CD14-positive monocyte (primary cell): Measurements from ENCODE around the gene FKBP10. TPM values are rescaled to one million over a fixed set of nuclear protein-coding genes. Genes with fewer than 3 reads are reported as not detected.
"Not testable (repeated sequence)": the region's sequence is repeated elsewhere in the genome, so short reads cannot be mapped to it uniquely, and the experiment has no call there.

Source experiments
- DNase-seq, 3 donors: peaks; one replicate each; pipeline ENCODE4 v3.0.0-alpha.2; 2011 to 2022
- H2AFZ ChIP-seq: 2 replicates; pipeline ENCODE4 v1.6.0; 2012; ENCODE audit warnings: mild to moderate bottlenecking, low read depth, low read length, inconsistent platforms; ENCODE audit not compliant: insufficient read depth, poor library complexity, severe bottlenecking
- H3K27ac ChIP-seq, 2 donors: 1 replicate in 1 of 2; 2 replicates in 1 of 2; pipeline ENCODE4 v1.5.1; 2012 to 2013; ENCODE audit warnings: low read length in 2 of 2, control low read depth in 1 of 2, inconsistent platforms in 1 of 2, low read depth in 1 of 2, mild to moderate bottlenecking in 1 of 2
- H3K27me3 ChIP-seq, 2 donors: one replicate each; pipeline versions ENCODE4 v1.6.0 to v1.6.1; 2011 to 2013; ENCODE audit warnings: low read length in 2 of 2; ENCODE audit not compliant: control insufficient read depth in 2 of 2, insufficient read depth in 2 of 2
- H3K36me3 ChIP-seq, 2 donors: replicated peaks in 1 of 2; 1 replicate in 1 of 2; 2 replicates in 1 of 2; pipeline versions ENCODE4 v1.5.1 to v1.6.1; 2012 to 2013; ENCODE audit warnings: low read length in 2 of 2, control low read depth in 1 of 2, inconsistent platforms in 1 of 2, mild to moderate bottlenecking in 1 of 2; ENCODE audit not compliant: insufficient read depth in 2 of 2, control insufficient read depth in 1 of 2
- H3K4me1 ChIP-seq, 2 donors: 1 replicate in 1 of 2; 2 replicates in 1 of 2; pipeline versions ENCODE4 v1.5.1 to v1.6.1; 2012 to 2013; ENCODE audit warnings: low read length in 2 of 2, control low read depth in 1 of 2, inconsistent platforms in 1 of 2, mild to moderate bottlenecking in 1 of 2, moderate library complexity in 1 of 2; ENCODE audit not compliant: insufficient read depth in 2 of 2, control insufficient read depth in 1 of 2
- H3K4me2 ChIP-seq: replicated peaks from 2 replicates; pipeline ENCODE3; 2012; ENCODE audit warnings: low read length, moderate library complexity, mild to moderate bottlenecking; ENCODE audit not compliant: poor library complexity, severe bottlenecking; ENCODE audit errors: extremely low read depth
- H3K4me3 ChIP-seq, 3 experiments: fragments of 200-600 bp in 1 of 3; sonication (generic) in 1 of 3; replicated peaks in 1 of 3; 1 replicate in 2 of 3; 2 replicates in 1 of 3; pipeline ENCODE4 v1.5.1; 2011 to 2013; ENCODE audit warnings: low read length in 3 of 3, mild to moderate bottlenecking in 3 of 3, control low read depth in 2 of 3, low read depth in 2 of 3, inconsistent platforms in 1 of 3, moderate library complexity in 1 of 3
- H3K79me2 ChIP-seq: 2 replicates; pipeline ENCODE4 v1.6.0; 2012; ENCODE audit warnings: mild to moderate bottlenecking, control low read depth, inconsistent platforms, low read length, moderate library complexity; ENCODE audit not compliant: insufficient read depth
- H3K9ac ChIP-seq: 2 replicates; pipeline ENCODE4 v1.6.0; 2017; ENCODE audit warnings: low read length, mild to moderate bottlenecking; ENCODE audit not compliant: insufficient read depth, poor library complexity, severe bottlenecking
- H3K9me3 ChIP-seq, 2 donors: replicated peaks in 1 of 2; 1 replicate in 1 of 2; 2 replicates in 1 of 2; pipeline versions ENCODE4 v1.5.1 to v1.6.1; 2012 to 2013; ENCODE audit warnings: low read length in 2 of 2, control low read depth in 1 of 2; ENCODE audit not compliant: control insufficient read depth in 1 of 2, insufficient read depth in 1 of 2
- H4K20me1 ChIP-seq: 2 replicates; pipeline ENCODE4 v1.6.0; 2012; ENCODE audit warnings: mild to moderate bottlenecking, low read length, control low read depth, moderate library complexity; ENCODE audit not compliant: insufficient read depth
- H3K27ac Mint-ChIP-seq, 7 donors: one replicate each; pipeline ENCODE4 v1.8.0; 2020; ENCODE audit warnings: mild to moderate bottlenecking in 7 of 7, mixed read lengths in 7 of 7, moderate library complexity in 6 of 7, inconsistent platforms in 2 of 7
- H3K27me3 Mint-ChIP-seq, 3 donors: one replicate each; pipeline ENCODE4 v1.8.0; 2021 to 2022; ENCODE audit warnings: low read depth in 3 of 3, mild to moderate bottlenecking in 3 of 3, mixed read lengths in 3 of 3, moderate library complexity in 3 of 3, inconsistent platforms in 1 of 3
- H3K36me3 Mint-ChIP-seq, 2 donors: one replicate each; pipeline ENCODE4 v1.8.0; 2020; ENCODE audit warnings: mixed read lengths in 2 of 2, inconsistent platforms in 1 of 2, mild to moderate bottlenecking in 1 of 2
- H3K4me1 Mint-ChIP-seq: one replicate; pipeline ENCODE4 v1.8.0; 2020; ENCODE audit warnings: mild to moderate bottlenecking, mixed read lengths
- H3K4me3 Mint-ChIP-seq, 2 donors: one replicate each; pipeline ENCODE4 v1.8.0; 2020; ENCODE audit warnings: mild to moderate bottlenecking in 2 of 2, mixed read lengths in 2 of 2, moderate library complexity in 1 of 2
- H3K9me3 Mint-ChIP-seq, 7 donors: one replicate each; pipeline ENCODE4 v1.8.0; 2020 to 2022; ENCODE audit warnings: mixed read lengths in 7 of 7, mild to moderate bottlenecking in 6 of 7, moderate library complexity in 6 of 7, inconsistent platforms in 2 of 7
- WGBS: methylation state at CpG from one replicate; pipeline ENCODE4 v1.1.5; 2013; ENCODE audit warnings: missing lambda C conversion rate; ENCODE audit not compliant: insufficient coverage; 5-methylcytosine and 5-hydroxymethylcytosine counted together
- intact Hi-C, 2 donors: fragments of 100-400 bp; cut with micrococcal nuclease; formaldehyde crosslinking; loops; one replicate each; pipeline versions ENCODE4 v1.15.0 to v1.15.1; 2023
- polyA plus RNA-seq, 3 donors: library from polyadenylated mRNA; depleted of rRNA in 1 of 3; unstranded in 2 of 3; stranded (reverse) in 1 of 3; fragments of 300-500 nt in 2 of 3; fragments of >200 nt in 1 of 3; fragmentation: Illumina TruSeq in 2 of 3; gene quantifications; 1 replicate in 2 of 3; 2 replicates in 1 of 3; pipeline ENCODE4 v1.2.3, GENCODE V29; 2012 to 2021
- TF ChIP-seq, protein P1 (sequence below): fragments of 200-600 bp; IDR thresholded peaks from one replicate; pipeline ENCODE4 v1.8.0; 2022; ENCODE audit warnings: antibody characterized with exemption, mild to moderate bottlenecking

Gene FKBP10
- polyA plus RNA-seq, 3 donors = not detected

GRCh38 chr17:41840781-41841180 is 28.0 kb downstream of the FKBP10 start:
- H3K27ac Mint-ChIP-seq, H3K36me3 ChIP-seq, H2AFZ ChIP-seq, H3K4me1 Mint-ChIP-seq, H3K9me3 Mint-ChIP-seq, DNase-seq, H3K4me3 Mint-ChIP-seq, H3K9ac ChIP-seq, H3K4me3 ChIP-seq, H3K27me3 ChIP-seq, H3K4me1 ChIP-seq, H3K27ac ChIP-seq, intact Hi-C loops, H3K9me3 ChIP-seq, H3K36me3 Mint-ChIP-seq, H4K20me1 ChIP-seq, H3K79me2 ChIP-seq, H3K4me2 ChIP-seq: not testable (repeated sequence)
- peaks cover 18 to 25% (median 21%) of the 10 kb centered on the region in 3 donors for H3K27me3 Mint-ChIP-seq
- 35% methylated on average over 4 of the region's 6 CpGs for WGBS

DNA sequence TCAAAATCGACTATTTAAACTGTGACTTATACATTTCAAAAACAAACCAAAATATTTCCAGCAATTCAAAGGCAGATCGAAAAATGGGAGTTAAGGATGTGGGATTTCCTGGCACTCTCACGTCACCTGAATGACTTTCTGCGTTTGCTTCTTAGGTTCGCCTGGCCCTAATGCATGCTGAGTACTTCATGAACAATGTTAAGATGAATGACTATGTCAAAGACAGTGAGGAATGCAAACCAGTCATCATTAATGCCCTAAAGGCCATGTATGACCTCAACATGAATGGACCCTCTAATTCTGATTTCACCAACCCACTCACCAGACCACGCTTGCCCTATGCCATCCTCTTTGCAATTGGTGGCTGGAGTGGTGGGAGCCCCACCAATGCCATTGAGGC is 32.2 kb downstream of the FKBP10 start:
- Histone ChIP-seq H3K27ac (no peak overlapping the region), H3K9me3 (no peaks in the 10 kb centered on the region), H3K9ac (no peak overlapping the region), H2AFZ (no peak overlapping the region), H4K20me1 (peaks cover 8% of the 10 kb centered on the region), H3K79me2 (peaks cover 18% of the 10 kb centered on the region), H3K36me3 (peaks cover 0 to 19% of the 10 kb centered on the region in 2 donors), H3K4me1 (no peaks in the 10 kb centered on the region), H3K4me3 (no peak overlapping the region), H3K27me3 (no peaks in the 10 kb centered on the region), H3K4me2 (no peak overlapping the region)
- peaks cover 0 to 3% (median 0%) of the 10 kb centered on the region in 3 donors for H3K27me3 Mint-ChIP-seq
- WGBS = 92% methylated on average over 4 of the region's 6 CpGs
- TF ChIP-seq, protein P1, sequence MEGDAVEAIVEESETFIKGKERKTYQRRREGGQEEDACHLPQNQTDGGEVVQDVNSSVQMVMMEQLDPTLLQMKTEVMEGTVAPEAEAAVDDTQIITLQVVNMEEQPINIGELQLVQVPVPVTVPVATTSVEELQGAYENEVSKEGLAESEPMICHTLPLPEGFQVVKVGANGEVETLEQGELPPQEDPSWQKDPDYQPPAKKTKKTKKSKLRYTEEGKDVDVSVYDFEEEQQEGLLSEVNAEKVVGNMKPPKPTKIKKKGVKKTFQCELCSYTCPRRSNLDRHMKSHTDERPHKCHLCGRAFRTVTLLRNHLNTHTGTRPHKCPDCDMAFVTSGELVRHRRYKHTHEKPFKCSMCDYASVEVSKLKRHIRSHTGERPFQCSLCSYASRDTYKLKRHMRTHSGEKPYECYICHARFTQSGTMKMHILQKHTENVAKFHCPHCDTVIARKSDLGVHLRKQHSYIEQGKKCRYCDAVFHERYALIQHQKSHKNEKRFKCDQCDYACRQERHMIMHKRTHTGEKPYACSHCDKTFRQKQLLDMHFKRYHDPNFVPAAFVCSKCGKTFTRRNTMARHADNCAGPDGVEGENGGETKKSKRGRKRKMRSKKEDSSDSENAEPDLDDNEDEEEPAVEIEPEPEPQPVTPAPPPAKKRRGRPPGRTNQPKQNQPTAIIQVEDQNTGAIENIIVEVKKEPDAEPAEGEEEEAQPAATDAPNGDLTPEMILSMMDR = no peak
- no peak overlapping the region for H3K4me3 Mint-ChIP-seq
- peaks cover 9% of the 10 kb centered on the region for H3K4me1 Mint-ChIP-seq
- H3K27ac Mint-ChIP-seq = no peak overlapping the region
- no peak for DNase-seq
- peaks cover 0 to 2% (median 0%) of the 10 kb centered on the region in 7 donors for H3K9me3 Mint-ChIP-seq
- H3K36me3 Mint-ChIP-seq = peaks cover 6% of the 10 kb centered on the region in 2 donors
- intact Hi-C loops = no loop called here
